Neural crest cell (in vitro differentiated cells): ENCODE measurements around the gene AKT1. TPM values are rescaled to one million over a fixed set of nuclear protein-coding genes. Genes with fewer than 3 reads are reported as not detected.

ENCODE experiments used
- DNase-seq: peaks from one replicate; pipeline ENCODE4 v3.0.0; 2021; ENCODE audit warnings: low read depth, mixed read lengths, low spot score
- H3K27ac Mint-ChIP-seq: one replicate; pipeline ENCODE4 v1.8.0; 2021; ENCODE audit warnings: mild to moderate bottlenecking, mixed read lengths; ENCODE audit not compliant: unreplicated experiment
- H3K27me3 Mint-ChIP-seq: 2 replicates; pipeline ENCODE4 v1.8.0; 2021; ENCODE audit warnings: low read depth, mild to moderate bottlenecking, mixed read lengths
- H3K36me3 Mint-ChIP-seq: 2 replicates; pipeline ENCODE4 v1.8.0; 2021; ENCODE audit warnings: low read depth, mild to moderate bottlenecking, mixed read lengths
- H3K4me1 Mint-ChIP-seq: 2 replicates; pipeline ENCODE4 v1.8.0; 2021; ENCODE audit warnings: mixed read lengths
- H3K4me3 Mint-ChIP-seq: one replicate; pipeline ENCODE4 v1.8.0; 2021; ENCODE audit warnings: mild to moderate bottlenecking, mixed read lengths
- H3K9me3 Mint-ChIP-seq: 2 replicates; pipeline ENCODE4 v1.8.0; 2021; ENCODE audit warnings: mixed read lengths
- CTCF ChIP-seq: fragments of 200-600 bp; sonication (generic); conservative IDR thresholded peaks from 2 replicates; pipeline ENCODE4 v1.5.0; 2021; ENCODE audit warnings: antibody characterized with exemption, mild to moderate bottlenecking
- total RNA-seq: library from RNA; stranded (reverse); gene quantifications from 2 replicates; pipeline ENCODE4 v1.2.1, GENCODE V29; 2021

AKT1 gene
- total RNA-seq, 1 donor from 2014 or later = 191 TPM

- no peak for TF ChIP-seq CTCF
- H3K4me3 Mint-ChIP-seq = no peak overlapping the region
- H3K9me3 Mint-ChIP-seq = no peaks in the 10 kb centered on the region
- H3K27ac Mint-ChIP-seq = no peak overlapping the region
- peaks cover 6% of the 10 kb centered on the region for H3K4me1 Mint-ChIP-seq
- no peaks in the 10 kb centered on the region for H3K36me3 Mint-ChIP-seq
- DNase-seq = no peak
- H3K27me3 Mint-ChIP-seq = no peaks in the 10 kb centered on the region
These were observed 60.4 kb downstream of the AKT1 start for GRCh38 chr14:104734991-104735779.

- H3K9me3 Mint-ChIP-seq = no peaks in the 10 kb centered on the region
- H3K4me3 Mint-ChIP-seq = no peak overlapping the region
- H3K36me3 Mint-ChIP-seq = no peaks in the 10 kb centered on the region
- DNase-seq = no peak
- no peaks in the 10 kb centered on the region for H3K27me3 Mint-ChIP-seq
- TF ChIP-seq CTCF = no peak
- H3K27ac Mint-ChIP-seq = no peak overlapping the region
- peaks cover 6% of the 10 kb centered on the region for H3K4me1 Mint-ChIP-seq
These were observed 61.0 kb downstream of the AKT1 start for GRCh38 chr14:104734601-104734990.

- Mint-ChIP-seq H3K9me3 (no peaks in the 10 kb centered on the region), H3K4me1 (peaks cover 6% of the 10 kb centered on the region), H3K27me3 (no peaks in the 10 kb centered on the region), H3K27ac (no peak overlapping the region), H3K36me3 (no peaks in the 10 kb centered on the region), H3K4me3 (no peak overlapping the region)
- no peak for DNase-seq
- TF ChIP-seq CTCF = no peak
These were observed 61.4 kb downstream of the AKT1 start for GRCh38 chr14:104734051-104734587.

- H3K9me3 Mint-ChIP-seq = no peaks in the 10 kb centered on the region
- H3K4me1 Mint-ChIP-seq = peaks cover 6% of the 10 kb centered on the region
- H3K36me3 Mint-ChIP-seq = no peaks in the 10 kb centered on the region
- no peak overlapping the region for H3K4me3 Mint-ChIP-seq
- no peak for DNase-seq
- TF ChIP-seq CTCF = no peak
- no peak overlapping the region for H3K27ac Mint-ChIP-seq
- no peaks in the 10 kb centered on the region for H3K27me3 Mint-ChIP-seq
These were observed 62.4 kb downstream of the AKT1 start for GRCh38 chr14:104732931-104733681.

GRCh38 chr14:104732355-104732804 is 63.2 kb downstream of the AKT1 start:
- peaks cover 5% of the 10 kb centered on the region for H3K4me1 Mint-ChIP-seq
- H3K9me3 Mint-ChIP-seq = no peaks in the 10 kb centered on the region
- H3K27me3 Mint-ChIP-seq = peaks cover 3% of the 10 kb centered on the region
- H3K36me3 Mint-ChIP-seq = no peaks in the 10 kb centered on the region
- TF ChIP-seq CTCF = no peak
- no peak overlapping the region for H3K4me3 Mint-ChIP-seq
- no peak for DNase-seq
- H3K27ac Mint-ChIP-seq = no peak overlapping the region
